K562 (cell line): ENCODE data around the gene GMDS. TPM values are rescaled to one million over a fixed set of nuclear protein-coding genes. Genes with fewer than 3 reads are reported as not detected.

ENCODE experiments used
- ATAC-seq: fragments of 200-7000 bp; cut with Tn5 transposase; 3 replicates; pipeline ENCODE4 v1.9.1; 2020; ENCODE audit warnings: moderate library complexity
- BruUV-seq: library from RNA; stranded (reverse); fragments of 400-500 nt; replicated peaks from 2 replicates; lab custom pipeline; 2021; lab: Mats Ljungman, UMichigan
- CTCF ChIA-PET: fragments of 300-600 bp; formaldehyde crosslinking; extraction: SDS; loops from one replicate; lab custom pipeline; 2021; ENCODE audit warnings: low intra/inter-chr PET ratio; lab: Yijun Ruan, JAX
- POLR2A ChIA-PET: fragments of 300-600, 350-650 bp; sonication (Branson Sonifier 250); formaldehyde crosslinking; extraction: SDS; loops from one replicate; lab custom pipeline; 2021; ENCODE audit warnings: antibody characterized with exemption, inconsistent platforms; lab: Yijun Ruan, JAX
- DNase-seq, 4 experiments: peaks; one replicate each; pipeline versions ENCODE4 v3.0.0 to v3.0.0-alpha.2; 2011 to 2018; ENCODE audit warnings: low spot score in 3 of 4, mixed read lengths in 3 of 4; ENCODE audit errors: extremely low read depth in 1 of 4
- FAIRE-seq: peaks from 2 replicates; lab custom pipeline; 2011; peaks lifted over from hg19 to GRCh38; lab: Jason Lieb, UNC
- H2AFZ ChIP-seq: 2 replicates; pipeline ENCODE4 v1.6.0; 2011; ENCODE audit warnings: low read depth, low read length, control low read depth, inconsistent platforms
- H3K27ac ChIP-seq: fragments of 200-600 bp; 3 replicates; pipeline ENCODE4 v1.8.0; 2011; ENCODE audit warnings: low read depth, mild to moderate bottlenecking, control low read depth, inconsistent platforms, low read length, moderate library complexity, mixed read lengths; ENCODE audit errors: extremely low read depth
- H3K27me3 ChIP-seq, 2 experiments: fragments of 300-600 bp in 1 of 2; 2 replicates in 1 of 2; 3 replicates in 1 of 2; pipeline versions ENCODE4 v1.6.0 to v1.8.0; 2011; ENCODE audit warnings: inconsistent platforms in 2 of 2, low read length in 2 of 2, mild to moderate bottlenecking in 1 of 2, mixed read lengths in 1 of 2, moderate library complexity in 1 of 2; ENCODE audit not compliant: control insufficient read depth in 2 of 2, insufficient read depth in 2 of 2
- H3K36me3 ChIP-seq: fragments of 300-600 bp; 3 replicates; pipeline ENCODE4 v1.8.0; 2011; ENCODE audit warnings: mild to moderate bottlenecking, low read length, inconsistent platforms; ENCODE audit not compliant: control insufficient read depth, insufficient read depth
- H3K4me1 ChIP-seq, 2 experiments: fragments of 200-600 bp in 1 of 2; replicated peaks in 1 of 2; 2 replicates in 1 of 2; 3 replicates in 1 of 2; pipeline versions ENCODE4 v1.5.1 to v1.8.0; 2011; ENCODE audit warnings: inconsistent platforms in 2 of 2, low read length in 2 of 2, mild to moderate bottlenecking in 1 of 2, mixed read lengths in 1 of 2, moderate library complexity in 1 of 2; ENCODE audit not compliant: control insufficient read depth in 2 of 2, insufficient read depth in 2 of 2
- H3K4me2 ChIP-seq: 2 replicates; pipeline ENCODE4 v1.6.1; 2011; ENCODE audit warnings: low read length, control low read depth, inconsistent platforms, mixed read lengths; ENCODE audit not compliant: insufficient read depth
- H3K4me3 ChIP-seq: fragments of 200-600 bp; sonication (generic), shearing (Covaris generic); 2 replicates; pipeline ENCODE4 v1.5.1; 2016; ENCODE audit warnings: control low read depth, inconsistent platforms
- H3K79me2 ChIP-seq: fragments of 200-600 bp; 3 replicates; pipeline ENCODE4 v1.8.0; 2011; ENCODE audit warnings: low read length, inconsistent platforms; ENCODE audit not compliant: control insufficient read depth, insufficient read depth
- H3K9ac ChIP-seq, 2 experiments: 2 replicates each; pipeline versions ENCODE4 v1.6.0 to v1.6.1; 2011; ENCODE audit warnings: low read depth in 2 of 2, low read length in 2 of 2, control low read depth in 1 of 2, inconsistent platforms in 1 of 2, mild to moderate bottlenecking in 1 of 2, mixed read lengths in 1 of 2; ENCODE audit not compliant: insufficient read depth in 1 of 2
- H3K9me1 ChIP-seq: one replicate; pipeline ENCODE4 v1.6.0; 2011; ENCODE audit warnings: inconsistent platforms, mild to moderate bottlenecking, low read length, moderate library complexity; ENCODE audit not compliant: control insufficient read depth, insufficient read depth
- H3K9me3 ChIP-seq: replicated peaks from 2 replicates; pipeline ENCODE4 v1.5.1; 2011; ENCODE audit warnings: low read depth, low read length, inconsistent platforms; ENCODE audit not compliant: control insufficient read depth, insufficient read depth
- H4K20me1 ChIP-seq: replicated peaks from 2 replicates; pipeline ENCODE4 v1.6.1; 2011; ENCODE audit warnings: low read length, inconsistent platforms, mixed read lengths; ENCODE audit not compliant: control insufficient read depth, insufficient read depth
- ARID2 ChIP-seq: fragments of 450-650 bp; IDR thresholded peaks from 2 replicates; pipeline ENCODE4 v1.6.1; 2017; ENCODE audit warnings: antibody characterized with exemption, mild to moderate bottlenecking
- CBFB ChIP-seq: sonication (generic); formaldehyde crosslinking; IDR thresholded peaks from 2 replicates; pipeline ENCODE4 v1.4.0; 2020; ENCODE audit warnings: mild to moderate bottlenecking, missing genetic modification reagents
- FOS ChIP-seq: IDR thresholded peaks from 3 replicates; pipeline ENCODE4 v1.6.1; 2011; ENCODE audit not compliant: insufficient read length; ENCODE audit errors: extremely low read depth
- FOXO4 ChIP-seq: fragments of 450-650 bp; formaldehyde crosslinking; IDR thresholded peaks from 2 replicates; pipeline ENCODE4 v1.4.0; 2020; ENCODE audit warnings: mild to moderate bottlenecking, moderate library complexity
- HDGF ChIP-seq: fragments of 450-650 bp; IDR thresholded peaks from 2 replicates; pipeline ENCODE4 v1.6.1; 2016
- HIVEP1 ChIP-seq: fragments of 250-450 bp; sonication (Bioruptor Pico); IDR thresholded peaks from 2 replicates; pipeline ENCODE4 v1.4.0; 2020; ENCODE audit warnings: mild to moderate bottlenecking
- HSF4 ChIP-seq: fragments of 250-450 bp; sonication (Bioruptor Pico); IDR thresholded peaks from 2 replicates; pipeline ENCODE4 v2.1.2; 2022; ENCODE audit warnings: mild to moderate bottlenecking, moderate library complexity, borderline replicate concordance
- MLX ChIP-seq, 2 experiments: fragments of 450-650 bp in 1 of 2; sonication (generic) in 1 of 2; formaldehyde crosslinking; conservative IDR thresholded peaks; 2 replicates each; pipeline versions ENCODE4 v1.4.0 to v1.8.1; 2020 to 2022; ENCODE audit warnings: mild to moderate bottlenecking in 1 of 2, missing genetic modification reagents in 1 of 2
- PKNOX1 ChIP-seq: fragments of 450-650 bp; IDR thresholded peaks from 2 replicates; pipeline ENCODE4 v1.6.1; 2016
- SMARCA4 ChIP-seq: fragments of 450-650 bp; IDR thresholded peaks from 2 replicates; pipeline ENCODE4 v1.6.1; 2016
- YY1 ChIP-seq, 3 experiments: IDR thresholded peaks; 2 replicates each; pipeline ENCODE4 v1.6.1; 2011; ENCODE audit warnings: low read length in 2 of 3, mild to moderate bottlenecking in 2 of 3, moderate library complexity in 2 of 3, borderline replicate concordance in 1 of 3, control low read depth in 1 of 3, low read depth in 1 of 3; ENCODE audit not compliant: insufficient read depth in 3 of 3, insufficient replicate concordance in 2 of 3, control insufficient read depth in 1 of 3, insufficient read length in 1 of 3; ENCODE audit errors: extremely low read depth in 1 of 3
- ZBTB43 ChIP-seq: sonication (generic); formaldehyde crosslinking; IDR thresholded peaks from 2 replicates; pipeline ENCODE4 v1.8.0; 2023; ENCODE audit warnings: mild to moderate bottlenecking, missing genetic modification reagents
- ZKSCAN1 ChIP-seq: fragments of 150-350 bp; IDR thresholded peaks from 2 replicates; pipeline ENCODE4 v1.6.1; 2016; ENCODE audit warnings: low read depth, low read length
- ZMIZ1 ChIP-seq, 2 experiments: fragments of 150-350 bp in 1 of 2; IDR thresholded peaks; 2 replicates each; pipeline ENCODE4 v1.6.1; 2012 to 2016; ENCODE audit warnings: low read depth in 2 of 2, low read length in 2 of 2, mild to moderate bottlenecking in 1 of 2, moderate library complexity in 1 of 2
- ZNF143 ChIP-seq: sonication (generic); formaldehyde crosslinking; IDR thresholded peaks from 2 replicates; pipeline ENCODE4 v1.9.0; 2022; ENCODE audit warnings: mild to moderate bottlenecking, missing genetic modification reagents
- WGBS: fragments of 100-300 bp; shearing (Covaris generic); methylation state at CpG from one replicate; pipeline ENCODE4 v1.1.6; 2016; ENCODE audit warnings: low coverage, mixed read lengths; ENCODE audit not compliant: insufficient coverage; ENCODE audit errors: missing lambda C conversion rate; 5-methylcytosine and 5-hydroxymethylcytosine counted together
- in situ Hi-C: fragments of 300-500 bp; cut with MboI; formaldehyde crosslinking; loops from 4 replicates; pipeline ENCODE4 v1.15.0; 2018; ENCODE audit warnings: inconsistent platforms, mixed read lengths
- intact Hi-C: fragments of 100-400 bp; cut with micrococcal nuclease; formaldehyde crosslinking; loops from 2 replicates; pipeline ENCODE4 v1.14.2; 2022
- polyA plus RNA-seq, 8 experiments: library from polyadenylated mRNA; depleted of rRNA in 4 of 8; stranded (reverse) in 5 of 8; unstranded in 3 of 8; fragments of >200 nt; fragmentation: Nextera tagmentation in 2 of 8; fragmentation: Illumina TruSeq in 1 of 8; extraction: Ambion mirVana in 2 of 8; extraction: Trizol in 1 of 8; gene quantifications; 2 replicates each; pipeline versions ENCODE4 v1.2.1 to v1.2.3, GENCODE V29; 2011 to 2014; ENCODE audit warnings: inconsistent platforms in 1 of 8, missing spikeins in 1 of 8
- total RNA-seq, 7 experiments: library from RNA; depleted of rRNA in 6 of 7; stranded (reverse); fragments of >200 nt in 6 of 7; fragmentation: Illumina TruSeq in 2 of 7; extraction: Trizol in 2 of 7; gene quantifications; 2 replicates each; pipeline versions ENCODE4 v1.2.1 to v1.2.3, GENCODE V29; 2011 to 2021; ENCODE audit warnings: low replicate concordance in 1 of 7

Gene GMDS
- total and polyA plus RNA-seq, 9 of the 15 experiments (the other 6 are each of a cell fraction or from before 2014, with no cell fraction given), result 0.48 to 31.8 (median 13.4) TPM

- 32% methylated on average over 8 of the region's 8 CpGs for WGBS
- H3K4me3 ChIP-seq, result no peak overlapping the region
- peaks cover 0 to 5% of the 10 kb centered on the region in 2 experiments; a peak in 4 of 5 replicates for H3K27me3 ChIP-seq
- no peak overlapping the region for H3K27ac ChIP-seq
- no peaks in the 10 kb centered on the region for H3K9me1 ChIP-seq
- no peaks in the 10 kb centered on the region for H3K4me1 ChIP-seq
- H3K36me3 ChIP-seq, result no peaks in the 10 kb centered on the region
- ChIA-PET CTCF (no interaction called here), POLR2A (no interaction called here)
- H3K79me2 ChIP-seq, result no peaks in the 10 kb centered on the region
- no peak overlapping the region for H3K9ac ChIP-seq
- no peak for FAIRE-seq
- DNase-seq, result no peak
- no peaks in the 10 kb centered on the region for H3K9me3 ChIP-seq
- in situ Hi-C loops, result loop anchor here (10.0 kb wide), 1 partner anchor 465 kb away; no protein-coding TSS in a partner anchor
- BruUV-seq, result no TSS peak
- no peak for ATAC-seq
- intact Hi-C loops, result loop anchor here (5.0 to 10.0 kb wide), 2 partner anchors 215 to 307 kb away; no protein-coding TSS in a partner anchor
- H3K4me2 ChIP-seq, result no peak overlapping the region
- H2AFZ ChIP-seq, result no peak overlapping the region
- no peaks in the 10 kb centered on the region for H4K20me1 ChIP-seq
- TF ChIP-seq ZMIZ1 (IDR thresholded peaks at IDR 0.05; ENCODE audit: low read depth in 2 of 2, low read length in 2 of 2) (no peak), SMARCA4 (no peak), CBFB (CRISPR knock-in tag) (no peak), HDGF (no peak), YY1 (IDR thresholded peaks at IDR 0.05; ENCODE audit: borderline replicate concordance in 1 of 3, control insufficient read depth in 1 of 3, extremely low read depth in 1 of 3, insufficient read depth in 3 of 3, insufficient read length in 1 of 3, insufficient replicate concordance in 2 of 3, low read depth in 1 of 3, low read length in 2 of 3) (no peak), MLX (CRISPR knock-in tag; conservative IDR thresholded peaks at IDR 0.05) (no peak), PKNOX1 (no peak), FOXO4 (CRISPR knock-in tag) (no peak), ARID2 (no peak), ZNF143 (no peak), ZKSCAN1 (no peak), HIVEP1 (CRISPR knock-in tag) (no peak), ZBTB43 (CRISPR knock-in tag) (no peak), HSF4 (CRISPR knock-in tag) (no peak), FOS (no peak)
Observed at GRCh38 chr6:1890071-1890470, 355.3 kb downstream of the GMDS start.
